ENCODE measurements around the gene ZNF230.

The ZNF230 gene

DNA sequence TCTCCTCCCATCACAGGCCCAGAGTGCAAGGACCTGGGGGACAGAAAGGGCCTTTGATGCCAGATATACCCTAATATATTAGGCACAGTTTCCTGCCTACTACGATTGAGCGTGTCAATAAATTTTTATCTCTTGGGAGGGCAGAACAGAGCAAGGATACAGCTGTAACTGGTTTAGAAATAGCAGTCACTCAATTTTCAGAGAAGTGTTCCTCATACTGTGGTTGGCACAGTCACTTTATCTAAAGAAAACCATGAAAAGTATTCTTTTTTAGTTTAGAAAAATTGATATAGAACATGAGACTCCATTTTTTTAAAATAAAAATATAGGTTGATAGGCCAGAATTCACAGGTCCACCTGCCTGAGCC, 19.2 kb upstream of the ZNF230 start:
- no peak for DNase-seq (ENCODE audit: low read depth)
- peak overlapping the region; percentile 87 for H3K4me3 ChIP-seq (ENCODE audit: low read depth, low read length)
- no peak for TF ChIP-seq CTCF (conservative IDR thresholded peaks at IDR 0.05; ENCODE audit: low read depth, low read length)

DNA sequence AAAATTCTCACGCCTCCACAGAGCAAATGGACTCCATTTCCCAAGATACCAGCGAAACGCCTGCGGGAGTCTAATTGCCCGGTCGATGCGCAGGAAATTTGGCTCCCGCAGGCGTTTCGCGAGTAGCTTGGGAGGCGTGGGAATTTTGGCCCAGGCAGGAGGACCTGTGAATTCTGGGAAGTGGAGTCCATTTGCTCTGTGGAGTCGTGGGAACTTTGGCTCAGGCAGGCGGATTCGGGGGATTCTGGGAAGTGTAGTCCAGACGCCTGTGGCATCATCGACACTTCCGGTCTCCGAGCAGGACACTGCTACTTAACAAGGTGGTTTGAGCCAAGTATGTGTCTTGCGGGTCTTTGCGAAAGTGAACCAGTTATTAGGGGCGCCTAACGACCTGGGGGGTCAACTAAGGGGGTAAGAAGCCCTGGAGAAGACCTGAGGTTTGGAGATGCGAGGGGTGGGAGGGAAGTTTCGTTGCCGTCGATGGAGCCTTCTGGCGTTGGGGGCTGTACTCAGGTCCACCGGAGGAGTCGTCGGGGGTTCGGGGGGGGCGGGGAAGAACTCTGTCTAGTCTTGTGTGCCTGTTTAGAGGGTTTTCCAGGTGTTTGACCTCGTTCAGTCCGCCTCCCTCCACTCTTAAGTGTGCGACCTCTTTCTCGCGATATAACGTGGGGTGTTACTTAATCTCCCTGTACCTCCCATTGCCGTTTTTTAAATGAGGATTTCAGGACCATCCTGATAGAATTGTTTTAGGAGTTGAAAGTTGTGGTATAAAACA, 18.7 kb upstream of the ZNF230 start, which contains the start of gene ZNF155:
TSS of gene ZNF155 (plus strand) at position 277 of the 775 bp plus-strand sequence. CDS start 4,356 bp downstream, outside the sequence.
- no peak for TF ChIP-seq CTCF (conservative IDR thresholded peaks at IDR 0.05; ENCODE audit: low read depth, low read length)
- DNase-seq (ENCODE audit: low read depth), result peak; percentile 98
- peak within 1 kb of the TSS; percentile 87 for H3K4me3 ChIP-seq (ENCODE audit: low read depth, low read length)

DNA sequence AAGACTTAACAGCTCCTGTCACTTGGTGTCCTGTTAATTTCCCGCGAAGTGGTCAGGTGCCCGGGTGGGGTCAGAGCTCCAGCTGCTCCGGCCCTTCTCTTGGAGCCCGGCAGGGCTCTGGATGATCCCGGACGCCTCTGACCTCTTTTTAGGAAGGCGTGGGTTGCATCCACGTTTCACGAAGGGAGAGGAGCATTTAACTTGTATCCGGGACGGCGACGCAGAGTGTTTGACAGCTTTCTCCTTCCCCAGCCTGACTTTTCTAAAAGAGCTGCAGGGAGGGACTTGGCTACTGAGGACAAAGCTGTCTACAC, 18.1 kb upstream of the ZNF230 start:
- DNase-seq (ENCODE audit: low read depth), result peak; percentile 11
- peak overlapping the region; percentile 87 for H3K4me3 ChIP-seq (ENCODE audit: low read depth, low read length)
- no peak for TF ChIP-seq CTCF (conservative IDR thresholded peaks at IDR 0.05; ENCODE audit: low read depth, low read length)

DNA sequence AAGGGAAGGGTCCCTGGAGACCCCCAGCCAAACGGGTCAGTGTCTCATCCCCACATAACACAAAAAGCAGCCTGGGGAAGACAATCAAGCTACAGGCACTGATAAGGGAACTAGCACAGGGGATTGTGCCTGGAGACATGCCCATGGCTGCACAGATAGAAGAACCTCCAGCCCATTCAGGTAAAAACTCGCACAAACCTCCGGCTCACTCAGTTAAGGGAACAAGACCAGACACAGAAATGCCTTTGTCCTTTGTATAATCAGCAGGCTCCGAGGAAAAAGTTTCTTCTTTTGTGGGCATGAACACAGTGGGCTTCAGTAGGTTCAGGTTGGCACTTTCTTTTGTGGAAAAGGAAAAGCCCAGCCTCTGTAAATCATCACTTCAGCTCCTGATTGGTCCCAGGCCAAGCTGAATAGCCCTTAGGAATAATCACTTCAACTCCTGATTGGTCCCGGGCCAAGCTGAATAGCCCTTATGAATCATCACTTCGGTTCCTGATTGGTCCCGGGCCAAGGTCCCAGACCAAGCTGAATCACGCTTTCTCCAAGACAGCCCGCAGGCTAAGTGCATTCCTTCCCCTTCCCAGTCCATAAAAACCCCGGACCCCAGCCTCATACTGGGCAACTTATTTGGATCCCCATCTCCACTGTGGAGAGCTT, 5.0 kb upstream of the ZNF230 start:
- H3K4me3 ChIP-seq (ENCODE audit: low read depth, low read length), result no peak overlapping the region
- no peak for DNase-seq (ENCODE audit: low read depth)
- no peak for TF ChIP-seq CTCF (conservative IDR thresholded peaks at IDR 0.05; ENCODE audit: low read depth, low read length)

DNA sequence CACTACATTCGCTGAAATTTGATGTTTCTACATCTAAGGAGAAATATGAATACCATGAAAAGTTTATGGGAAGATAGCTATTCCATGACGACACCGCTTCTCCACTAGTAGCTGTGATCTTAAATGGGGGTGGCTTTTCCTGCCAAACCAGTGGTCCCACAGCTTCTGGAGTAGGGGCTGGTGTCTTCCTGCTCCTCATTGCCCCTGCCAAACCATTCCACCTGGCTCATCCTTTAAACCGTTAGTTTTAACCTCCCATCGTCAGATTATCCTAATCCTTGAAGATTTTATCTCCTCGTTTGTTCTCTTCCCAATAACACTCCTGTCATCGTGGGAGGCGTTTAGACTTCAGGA, 568 bp upstream of the ZNF230 start:
- DNase-seq (ENCODE audit: low read depth), result peak; percentile 19
- peak overlapping the region; percentile 83 for H3K4me3 ChIP-seq (ENCODE audit: low read depth, low read length)
- TF ChIP-seq CTCF (conservative IDR thresholded peaks at IDR 0.05; ENCODE audit: low read depth, low read length), result no peak

DNA sequence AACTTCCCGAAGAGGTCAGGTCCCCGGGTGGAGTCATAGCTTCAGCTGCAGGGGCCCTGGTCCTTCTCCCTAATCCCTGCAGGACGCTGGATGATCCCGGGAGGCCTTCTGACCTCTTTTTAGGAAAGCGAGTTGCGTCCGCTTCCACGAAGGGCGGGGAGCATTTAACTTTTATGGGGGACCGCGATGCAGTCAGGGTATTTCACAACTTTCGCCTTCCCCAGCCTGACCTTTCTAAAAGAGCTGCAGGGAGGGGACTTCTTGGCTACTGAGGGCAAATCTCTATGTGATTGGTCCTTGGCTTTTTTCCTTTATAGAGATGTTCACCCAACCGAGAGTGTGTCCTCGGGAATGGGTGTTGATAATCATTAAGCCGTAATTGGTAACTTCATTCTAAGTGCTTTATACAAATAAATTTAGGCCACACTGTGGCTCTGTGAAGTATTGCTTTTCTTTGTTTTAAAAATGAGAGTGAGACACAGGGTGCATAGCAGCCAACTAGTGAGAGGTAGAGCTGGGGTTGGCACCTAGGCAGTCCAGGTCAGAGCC, 778 bp downstream of the ZNF230 start:
- DNase-seq (ENCODE audit: low read depth), result peak; percentile 11

More for the DNA sequence above, 778 bp downstream of the ZNF230 start:
- TF ChIP-seq CTCF (conservative IDR thresholded peaks at IDR 0.05; ENCODE audit: low read depth, low read length), result no peak
- peak overlapping the region; percentile 83 for H3K4me3 ChIP-seq (ENCODE audit: low read depth, low read length)

Data from choroid plexus epithelial cell (primary cell).